Left ventricle myocardium superior (tissue), 1 donor: Measurements from ENCODE around the gene VOPP1. TPM values are rescaled to one million over a fixed set of nuclear protein-coding genes. Genes with fewer than 3 reads are reported as not detected.
"Not testable (repeated sequence)": the region's sequence is repeated elsewhere in the genome, so short reads cannot be mapped to it uniquely, and the experiment has no call there.

Experiments
- ATAC-seq: fragments of 200-7000 bp; cut with Tn5 transposase; one replicate; pipeline ENCODE4 v1.9.1; 2020; ENCODE audit warnings: mild to moderate bottlenecking, moderate library complexity
- DNase-seq: peaks from one replicate; pipeline ENCODE4 v3.0.0-alpha.2; 2020
- intact Hi-C: fragments of 100-400 bp; cut with micrococcal nuclease; formaldehyde crosslinking; loops from one replicate; pipeline ENCODE4 v1.11.0; 2022
- total RNA-seq: library from RNA; stranded (reverse); fragmentation: NEBNext Ultra II Directional; extraction: Animal tissue kit (Norgen Biotek cat#: 25700); gene quantifications from one replicate; pipeline ENCODE4 v1.2.1, GENCODE V29; 2021
- donor health status: DM: no; HTN: yes; CAD: no; lungs with severe emphysema.

The VOPP1 gene
- total RNA-seq, 1 donor from 2014 or later: 23.4 TPM

DNA sequence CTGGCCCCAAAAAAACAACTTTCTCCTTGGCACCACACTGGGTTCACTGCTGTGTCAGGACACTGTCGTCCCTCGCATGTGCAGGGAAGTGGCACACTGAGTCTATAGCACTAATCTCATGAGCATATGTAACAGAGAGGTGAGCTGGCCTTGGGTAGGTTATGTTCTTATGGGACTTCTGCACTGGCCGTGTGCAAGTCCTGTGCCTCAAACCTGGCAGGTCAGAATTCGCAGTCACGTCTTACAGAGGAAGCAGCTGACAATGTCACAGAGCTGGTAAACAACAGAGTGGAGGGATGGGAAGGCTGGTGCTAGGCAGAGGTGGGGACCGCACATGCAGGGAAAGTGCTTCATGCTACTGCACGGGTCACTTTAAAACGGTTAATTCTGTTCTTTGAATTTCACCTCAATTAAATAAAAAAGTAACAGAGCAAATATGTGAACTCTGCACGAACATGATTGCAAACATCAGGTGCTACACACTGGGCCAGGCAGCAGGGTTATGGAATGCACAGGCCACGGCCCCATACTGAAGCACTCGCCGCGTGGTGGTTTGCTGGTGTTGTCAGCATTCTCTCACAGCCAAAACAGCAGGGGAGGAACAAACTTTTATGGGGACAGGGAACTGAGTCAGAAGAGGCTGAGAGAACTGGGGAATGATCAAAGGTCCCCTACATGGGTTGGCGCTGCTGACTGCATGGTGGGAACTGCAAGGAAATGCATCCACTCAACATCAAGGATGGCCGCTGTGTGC lies 54.2 kb downstream of the VOPP1 start:
- ATAC-seq: no peak
- DNase-seq: no peak
- intact Hi-C loops: no loop called here

DNA sequence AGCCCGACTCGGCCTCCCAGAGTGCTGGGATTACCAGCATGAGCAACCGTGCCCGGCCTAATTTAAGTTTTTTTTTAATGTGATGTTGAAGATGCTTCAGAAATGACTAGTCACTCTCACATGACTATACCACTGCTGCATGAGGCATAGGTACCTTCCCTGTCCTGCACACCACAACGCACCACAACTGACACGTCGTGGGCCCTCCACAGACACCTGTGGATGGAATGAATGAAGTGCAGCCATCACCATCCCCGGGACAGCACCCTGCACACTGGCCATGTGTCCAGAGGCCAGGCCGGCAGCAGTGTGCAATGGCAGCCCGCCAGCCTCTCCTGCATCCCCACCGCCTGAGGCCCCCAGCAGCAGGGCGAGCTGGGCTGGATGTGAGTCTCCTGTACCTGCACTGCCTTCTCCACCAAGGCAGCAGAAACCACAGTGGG lies 55.1 kb downstream of the VOPP1 start:
- intact Hi-C loops: no loop called here
- ATAC-seq: no peak
- DNase-seq: no peak

DNA sequence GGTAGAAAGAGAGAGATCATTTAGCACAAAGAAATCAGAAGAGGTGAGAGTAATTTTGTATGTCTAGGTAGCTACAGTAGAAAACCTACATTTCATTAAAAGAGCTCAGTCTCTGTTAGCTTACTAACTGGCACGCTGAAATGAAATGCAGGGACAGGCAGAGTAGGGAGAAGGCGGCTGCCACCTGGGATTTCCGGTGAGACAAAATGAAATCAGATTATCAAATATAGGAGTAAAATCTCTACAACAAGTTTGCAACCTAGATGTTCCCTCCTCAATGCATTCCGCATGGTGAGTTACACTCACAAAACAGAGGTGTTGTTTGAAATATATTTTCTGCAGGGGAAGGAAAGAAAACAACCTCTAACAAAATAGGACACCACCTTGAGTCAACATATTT lies 55.9 kb downstream of the VOPP1 start:
- intact Hi-C loops: no loop called here
- DNase-seq: no peak
- no peak for ATAC-seq

DNA sequence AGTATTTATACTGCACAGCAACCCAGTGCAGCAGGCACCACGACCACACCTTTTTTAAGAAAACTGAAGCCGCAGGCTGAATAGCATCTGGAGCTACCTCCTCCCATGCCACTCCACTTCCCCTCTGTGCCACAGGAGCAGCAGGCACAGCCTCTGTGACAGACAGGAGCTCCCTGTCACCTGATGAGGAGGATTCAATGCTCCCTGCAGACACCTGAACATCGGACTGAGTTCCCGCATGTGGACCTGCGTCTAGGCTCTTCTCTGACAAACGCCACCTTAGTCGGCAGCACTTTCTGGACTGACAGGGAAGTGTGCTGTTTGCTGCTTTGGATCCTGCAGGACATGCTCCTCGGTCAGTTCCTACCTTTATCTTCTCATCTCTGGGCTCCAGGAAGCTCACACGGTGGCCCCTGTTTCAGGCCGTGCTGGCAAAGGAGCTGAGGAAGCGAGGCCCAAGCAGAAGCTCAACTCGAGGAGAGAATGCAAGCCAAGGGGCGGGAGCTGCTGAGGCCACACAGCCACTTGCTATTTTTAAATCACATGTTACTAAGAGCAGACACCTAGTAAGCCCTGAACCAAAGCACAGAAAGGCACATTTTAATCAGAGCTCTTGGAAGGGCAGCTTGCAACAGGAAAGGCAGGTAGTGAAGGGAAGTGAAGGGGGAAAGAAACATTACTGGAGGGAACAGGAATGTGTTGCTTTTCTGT lies 56.6 kb downstream of the VOPP1 start:
- DNase-seq (peak; percentile 57), ATAC-seq (peak; percentile 96)
- intact Hi-C loops: no loop called here

DNA sequence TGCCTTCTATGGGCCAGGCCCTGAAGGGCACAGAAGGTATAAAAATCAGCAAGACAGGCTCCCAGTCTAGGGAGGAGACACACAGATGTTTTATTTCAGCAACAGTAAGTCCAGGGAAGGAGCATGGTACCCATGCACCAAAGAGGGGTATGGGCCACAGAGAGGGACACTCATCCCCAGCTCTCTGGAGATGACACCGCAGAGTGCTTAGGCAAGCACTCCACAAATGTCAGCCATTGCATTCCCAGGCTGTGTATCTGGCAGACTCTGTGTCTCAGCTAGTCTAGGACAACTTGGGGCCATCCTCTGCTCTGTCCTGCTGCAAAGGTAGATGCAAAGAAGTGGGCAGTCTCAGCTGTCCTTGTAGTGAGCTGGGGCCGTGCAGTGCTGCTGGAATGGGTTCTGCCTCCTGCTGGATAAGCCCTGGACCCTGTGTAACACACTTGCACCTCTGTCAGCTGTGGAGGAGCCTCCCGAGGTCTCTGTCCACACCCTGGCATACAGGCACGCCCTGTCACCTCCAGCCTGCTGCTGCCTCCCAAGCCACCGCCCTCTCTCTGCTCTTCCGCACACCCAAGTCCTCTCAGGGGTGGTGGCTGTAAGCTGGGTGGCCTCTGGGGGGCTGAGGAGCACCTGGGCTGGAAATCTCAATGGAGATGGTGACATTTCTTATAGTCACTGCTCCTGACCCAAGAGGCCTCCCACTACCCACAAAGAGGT lies 57.6 kb downstream of the VOPP1 start:
- ATAC-seq (no peak), DNase-seq (no peak)
- intact Hi-C loops: no loop called here

DNA sequence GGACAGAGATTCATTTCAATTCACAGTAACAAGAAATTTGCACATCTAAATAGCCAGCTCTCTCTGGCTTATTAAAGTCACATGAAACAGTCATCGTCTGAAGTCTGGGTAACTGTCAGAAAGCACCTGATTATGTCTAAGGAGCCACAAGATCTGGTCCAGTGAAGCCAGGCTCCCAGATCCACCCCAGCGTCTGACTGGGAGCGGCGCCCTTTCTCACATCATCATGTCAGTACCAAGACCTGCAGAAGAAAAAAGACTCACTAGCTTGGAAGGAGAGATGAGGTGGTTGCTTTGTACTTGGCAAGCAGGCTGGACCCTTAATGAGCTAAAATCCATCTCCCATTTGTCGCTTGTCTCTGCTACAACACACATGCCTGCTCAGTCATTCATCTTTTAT lies 58.4 kb downstream of the VOPP1 start:
- ATAC-seq (no peak), DNase-seq (no peak)
- intact Hi-C loops: no loop called here

DNA sequence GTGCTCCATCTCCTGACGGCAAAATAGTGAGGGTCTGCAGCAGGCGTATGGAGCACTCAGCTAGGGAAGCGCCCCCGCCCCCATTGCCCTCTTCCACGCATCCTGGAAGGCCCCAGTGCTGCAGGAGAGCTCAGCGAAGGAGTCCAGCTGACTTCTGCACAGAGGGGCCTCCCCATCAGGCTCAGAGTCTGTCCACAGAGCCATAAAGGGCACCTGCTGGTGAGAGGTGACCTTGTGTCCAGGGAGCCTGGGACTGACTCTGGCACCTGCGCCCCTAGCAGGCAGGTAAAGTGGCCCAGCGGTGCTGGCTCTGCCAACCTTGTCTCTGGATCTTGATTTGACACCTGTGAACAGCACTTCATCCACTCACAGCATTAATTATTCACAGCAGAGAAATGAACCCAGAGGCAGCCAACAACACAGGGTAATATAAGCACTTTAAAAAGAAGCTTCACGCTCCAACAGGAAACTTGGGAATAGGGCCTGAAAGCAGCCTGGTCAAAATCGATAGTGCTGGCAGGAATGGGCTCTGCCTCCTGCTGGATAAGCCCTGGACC lies 59.6 kb downstream of the VOPP1 start:
- DNase-seq (no peak), ATAC-seq (no peak)
- intact Hi-C loops: no loop called here

DNA sequence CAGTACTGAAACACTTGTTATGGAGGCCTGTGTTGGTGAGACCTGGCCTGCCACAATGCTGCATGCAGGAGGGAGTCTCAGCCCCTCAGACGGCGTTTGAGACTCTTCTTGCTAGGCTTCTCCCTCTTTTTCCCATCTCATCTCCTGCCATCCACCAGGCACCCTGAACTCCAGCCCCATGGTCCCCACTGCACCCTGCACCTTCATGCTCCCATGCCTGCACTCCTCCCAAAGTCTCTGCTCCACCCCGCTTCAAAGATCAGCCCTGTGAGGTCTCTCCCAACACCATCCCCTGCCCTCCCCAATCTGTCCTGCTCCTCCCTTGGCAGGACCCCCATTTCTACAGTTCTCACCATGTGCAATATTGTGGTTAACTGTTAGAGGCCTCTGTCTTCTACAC lies 61.7 kb downstream of the VOPP1 start:
- ATAC-seq: no peak

DNA sequence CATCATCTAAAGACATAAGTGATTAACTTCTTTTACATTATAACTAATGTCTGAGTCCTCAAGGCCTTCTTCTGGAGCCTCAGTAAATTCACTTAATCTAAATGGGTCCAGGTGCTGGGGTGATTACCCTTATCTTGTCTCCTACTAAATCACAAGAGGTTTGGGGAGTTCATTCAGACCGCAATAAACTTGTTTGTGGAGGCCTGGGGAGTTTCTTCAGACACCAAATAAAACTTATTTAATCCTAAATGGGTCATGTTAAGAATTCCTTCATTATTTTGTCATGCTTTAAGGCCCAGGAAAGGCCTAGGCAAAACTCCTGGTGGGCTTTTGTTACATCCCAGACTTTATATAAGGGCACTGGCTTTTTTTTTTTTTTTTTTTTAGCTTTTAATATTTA lies 62.1 kb downstream of the VOPP1 start:
- intact Hi-C loops, DNase-seq, ATAC-seq: not testable (repeated sequence)

More for the DNA sequence above, 61.7 kb downstream of the VOPP1 start:
- DNase-seq: no peak
- intact Hi-C loops: no loop called here

DNA sequence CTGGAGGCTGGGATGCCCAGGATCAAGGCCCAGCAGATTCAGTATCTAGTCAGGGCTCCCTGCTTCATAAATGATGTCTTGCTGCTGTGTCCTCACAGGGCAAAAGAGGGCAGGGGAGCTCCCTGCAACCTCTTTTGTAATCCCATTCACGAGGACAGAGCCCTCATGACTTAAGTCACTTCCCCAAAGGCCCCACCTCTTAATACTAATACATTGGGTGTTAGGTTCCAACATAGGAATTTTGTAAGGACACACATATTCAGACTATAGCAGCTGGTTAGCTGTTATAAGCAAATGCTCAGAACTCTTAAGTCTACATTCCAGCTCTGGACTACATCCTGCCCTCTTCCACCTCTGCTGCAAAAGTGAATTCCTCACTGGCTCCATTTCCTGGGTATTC lies 63.0 kb downstream of the VOPP1 start:
- intact Hi-C loops: no loop called here
- peak; percentile 52 for ATAC-seq

DNA sequence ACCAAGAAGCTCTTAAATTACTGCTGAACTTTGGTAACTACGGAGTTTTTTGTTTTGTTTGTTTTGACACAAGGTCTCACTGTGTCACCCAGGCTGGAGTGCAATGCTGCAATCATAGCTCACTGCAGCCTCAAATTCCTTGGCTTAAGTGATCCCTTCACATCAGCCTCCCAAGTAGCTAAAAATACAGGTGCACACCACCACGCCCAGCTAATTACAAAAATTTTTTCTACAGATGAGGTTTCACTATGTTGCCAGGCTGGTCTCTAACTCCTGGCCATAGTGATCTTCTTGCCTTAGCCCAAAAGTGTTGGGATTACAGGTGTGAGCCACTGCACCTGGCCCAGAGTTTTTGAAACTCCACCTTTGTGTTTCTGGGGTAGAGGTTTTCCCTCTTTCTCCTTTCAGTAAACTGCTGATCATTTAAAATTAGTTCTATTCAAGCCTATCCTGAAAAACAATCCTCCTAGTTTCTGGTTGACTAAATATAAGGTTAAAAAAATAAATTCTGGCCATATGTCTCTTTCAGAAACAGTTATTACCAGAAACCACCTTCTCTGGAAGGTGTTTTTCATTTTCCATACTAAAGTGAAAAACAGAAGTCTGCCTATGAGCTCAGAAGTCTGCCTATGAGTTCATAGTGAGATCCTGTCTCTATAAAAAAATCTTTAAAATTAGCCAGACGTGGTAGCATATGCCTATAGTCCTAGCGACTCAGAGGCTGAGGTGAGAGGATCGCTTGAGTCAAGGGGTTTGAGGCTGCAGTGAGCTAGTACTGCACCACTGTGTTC lies 63.9 kb downstream of the VOPP1 start:
- DNase-seq: no peak
- ATAC-seq: no peak
- intact Hi-C loops: no loop called here

More for the DNA sequence above, 63.0 kb downstream of the VOPP1 start:
- no peak for DNase-seq

DNA sequence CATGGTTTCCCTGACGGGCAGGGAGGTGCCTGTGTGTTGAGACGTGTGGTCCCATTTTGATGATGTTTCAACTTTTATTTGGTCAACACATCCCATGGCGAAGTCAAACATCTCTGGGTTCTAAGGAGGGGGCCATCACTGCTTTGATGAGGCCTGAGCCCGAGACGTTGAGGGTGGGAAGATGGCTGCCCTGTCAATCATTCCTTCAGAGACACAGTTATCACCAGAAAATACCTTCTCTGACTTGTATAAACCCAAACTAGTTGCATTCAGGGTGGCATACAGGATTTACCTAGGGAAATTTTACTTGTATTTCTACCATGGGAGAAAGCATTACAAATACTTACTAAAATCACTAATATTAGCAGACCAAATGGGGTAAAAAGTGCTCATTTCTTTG lies 64.6 kb downstream of the VOPP1 start:
- intact Hi-C loops: no loop called here
- DNase-seq (no peak), ATAC-seq (no peak)

DNA sequence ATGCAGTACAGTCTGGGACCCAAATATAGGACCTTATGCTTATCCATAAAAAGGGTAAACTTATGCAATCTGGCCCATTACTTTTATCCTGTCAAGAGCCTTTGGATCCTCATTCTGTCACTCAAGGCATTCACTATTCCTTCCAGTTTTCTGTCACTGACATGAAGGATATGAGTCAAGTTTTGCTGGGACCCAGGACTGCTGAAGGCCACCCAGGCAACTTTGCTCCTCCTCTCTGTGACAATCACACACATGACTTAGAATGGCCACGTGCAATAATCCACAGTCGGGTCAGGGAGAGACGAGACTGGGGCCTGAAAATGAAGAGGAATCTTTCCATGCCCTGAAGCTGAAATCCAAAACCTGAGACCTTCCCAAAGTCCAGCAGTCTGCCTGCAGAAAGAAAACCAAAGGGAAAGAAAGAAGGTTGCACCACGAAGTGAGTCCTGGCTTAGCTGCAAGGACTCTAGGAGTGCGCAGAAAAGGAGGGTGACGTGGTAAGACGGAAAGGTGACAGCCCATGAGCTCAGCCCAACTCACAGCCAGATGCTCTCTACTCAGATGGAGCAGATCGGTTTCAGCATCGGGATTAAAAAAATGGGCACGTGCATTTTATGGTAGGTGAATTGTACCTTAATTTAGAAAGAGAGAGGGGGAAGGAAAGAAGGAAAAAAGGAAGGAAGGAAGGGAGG lies 67.2 kb downstream of the VOPP1 start:
- intact Hi-C loops: no loop called here
- ATAC-seq (no peak), DNase-seq (no peak)

DNA sequence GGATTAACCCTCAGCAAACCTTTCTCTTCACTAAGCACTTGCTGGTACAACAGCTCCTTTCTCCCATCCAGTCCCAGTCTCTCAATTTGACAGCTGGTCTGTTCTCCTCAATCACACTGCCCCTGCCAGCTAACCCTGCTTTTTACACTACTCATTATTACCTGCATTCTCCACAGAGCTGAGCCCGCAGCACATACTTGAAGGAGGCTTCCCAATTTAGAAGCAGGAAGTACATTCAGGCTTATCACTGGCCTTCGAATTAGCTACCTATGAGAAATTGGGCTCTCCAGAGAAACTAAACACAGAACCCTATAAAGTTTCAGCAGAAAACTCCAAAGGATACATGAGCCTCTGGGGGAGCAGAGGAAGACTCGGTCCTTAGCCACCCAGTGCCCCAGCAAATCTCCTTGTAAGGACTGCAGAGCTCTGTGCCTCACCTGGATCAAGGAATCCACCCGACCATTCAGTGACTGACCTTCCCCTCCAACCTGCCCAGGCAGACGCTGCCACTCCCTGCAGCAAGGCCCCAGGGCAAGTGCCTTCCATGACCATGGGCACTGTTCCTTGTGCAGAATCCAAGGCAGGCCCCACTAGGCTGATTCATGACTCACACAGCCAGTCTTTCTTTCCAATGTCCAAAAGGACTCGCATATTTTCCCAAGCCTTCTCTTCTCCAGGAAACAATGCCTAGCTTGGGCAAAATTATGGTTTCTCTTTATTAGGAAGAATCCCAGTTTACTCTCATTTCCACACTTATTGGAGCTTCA lies 68.0 kb downstream of the VOPP1 start:
- intact Hi-C loops: no loop called here
- DNase-seq (no peak), ATAC-seq (peak; percentile 22)

DNA sequence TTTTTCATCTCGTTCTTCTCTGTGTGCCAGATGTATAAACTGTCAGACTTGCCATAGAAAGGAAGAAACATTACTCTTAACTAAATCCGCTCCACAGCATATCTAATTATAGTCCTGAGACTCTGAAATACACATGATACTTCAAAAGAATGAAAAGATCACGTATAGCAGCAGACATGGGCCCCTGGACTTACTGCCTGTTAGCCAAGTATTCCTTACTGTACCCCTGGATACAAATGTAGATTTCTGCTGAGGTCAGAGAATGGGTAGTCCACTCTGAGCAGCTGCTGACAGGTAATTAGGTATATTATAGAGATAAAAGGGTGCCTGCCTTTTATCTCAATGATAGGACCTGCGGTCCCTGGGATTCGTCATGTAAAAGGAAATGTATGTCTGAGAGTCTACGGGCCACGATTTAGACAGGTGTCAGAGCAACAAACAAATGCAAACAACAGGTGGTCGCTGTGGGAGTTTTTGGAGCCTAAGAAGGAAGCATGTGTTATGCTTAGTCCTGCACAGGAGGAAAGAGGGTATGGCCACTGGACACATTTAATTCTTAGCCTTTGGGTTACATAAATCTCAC lies 69.4 kb downstream of the VOPP1 start:
- intact Hi-C loops: no loop called here
- DNase-seq: no peak
- no peak for ATAC-seq

DNA sequence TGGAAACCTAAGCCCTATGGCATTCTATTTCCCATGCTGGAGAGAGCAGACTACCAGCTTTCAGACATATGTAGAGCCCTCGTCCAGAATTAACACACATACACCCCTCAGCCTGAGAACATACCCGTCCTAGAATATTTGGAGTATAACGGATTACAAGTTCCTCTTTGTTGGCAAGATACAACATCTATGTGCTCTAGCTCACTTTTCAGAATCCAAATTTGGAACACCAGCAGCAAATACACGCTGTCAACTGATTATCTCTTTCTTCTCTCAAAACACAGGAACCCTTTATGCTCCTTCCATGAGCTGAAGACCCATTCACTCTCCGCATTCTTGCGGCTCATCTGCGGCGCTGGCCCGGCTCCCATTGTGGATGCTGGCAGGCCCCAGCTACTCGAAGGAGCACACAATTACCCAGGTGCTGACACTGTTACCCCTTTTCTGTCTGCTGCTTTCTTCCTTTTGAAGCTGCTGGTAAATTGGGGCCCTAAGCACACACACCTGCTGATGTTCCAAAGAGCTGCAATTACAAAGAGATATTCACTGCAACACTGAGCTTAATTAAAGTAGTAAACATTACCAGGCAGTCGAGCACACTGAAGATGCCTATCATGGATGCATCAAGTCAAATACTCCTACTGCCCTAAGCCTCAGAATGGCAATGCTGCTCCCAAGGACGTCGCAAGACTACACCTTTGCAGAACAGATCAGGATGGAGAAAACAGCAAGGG lies 70.0 kb downstream of the VOPP1 start:
- no peak for ATAC-seq
- intact Hi-C loops: no loop called here
- no peak for DNase-seq

DNA sequence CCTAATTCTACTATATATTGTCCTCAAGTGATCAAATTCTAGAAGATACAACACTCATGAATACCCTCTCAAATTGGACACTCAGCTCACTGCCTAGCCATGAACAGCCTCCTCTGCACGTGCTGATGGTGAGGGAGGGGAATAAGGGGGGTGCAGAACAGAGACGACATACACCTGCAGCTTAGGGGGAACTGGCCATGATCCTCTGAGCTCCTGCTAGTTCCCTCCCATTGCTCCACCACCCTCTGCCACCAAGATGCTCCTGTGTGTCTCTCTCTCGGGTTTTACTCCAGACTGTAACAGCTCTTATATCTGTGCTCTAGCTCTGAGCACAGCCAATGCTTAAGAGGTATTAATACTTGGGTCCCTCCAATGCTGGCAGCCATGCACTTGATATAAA lies 70.7 kb downstream of the VOPP1 start:
- no peak for DNase-seq
- ATAC-seq: no peak
- intact Hi-C loops: no loop called here
